GM12875 (cell line): ENCODE data around the gene SAFB.
A peak's percentile ranks its signal among the peaks of the same experiment; 100 is the strongest.

Experiments used
- H3K4me3 ChIP-seq: one replicate; pipeline ENCODE4 v1.5.1; 2011; ENCODE audit warnings: low read depth, low read length, control low read depth
- CTCF ChIP-seq: IDR thresholded peaks from 2 replicates; pipeline ENCODE4 v1.5.1; 2011; ENCODE audit warnings: low read depth, mild to moderate bottlenecking, control low read depth, inconsistent platforms, low read length, moderate library complexity, borderline replicate concordance; ENCODE audit not compliant: insufficient read depth

The SAFB gene

GRCh38 chr19:5622465-5623396 lies at the start of gene SAFB, which contains the start of gene SAFB2:
Gene SAFB, plus strand, starts transcription at chr19:5623083. Its CDS starts 123 bp downstream, at chr19:5623206.
Gene SAFB2, minus strand, starts transcription at chr19:5622776. Its CDS starts 61 bp downstream, at chr19:5622715.
- no peak for TF ChIP-seq CTCF
- H3K4me3 ChIP-seq = peak within 1 kb of the TSS; percentile 96

- no peak overlapping the region for H3K4me3 ChIP-seq
- no peak for TF ChIP-seq CTCF
Measured at GRCh38 chr19:5575590-5575989, 47.3 kb upstream of the SAFB start.

GRCh38 chr19:5578097-5578846 lies 44.6 kb upstream of the SAFB start:
- no peak overlapping the region for H3K4me3 ChIP-seq
- peak; percentile 99 for TF ChIP-seq CTCF

GRCh38 chr19:5579286-5579685 lies 43.6 kb upstream of the SAFB start:
- no peak overlapping the region for H3K4me3 ChIP-seq
- no peak for TF ChIP-seq CTCF

GRCh38 chr19:5579697-5580096 lies 43.2 kb upstream of the SAFB start:
- H3K4me3 ChIP-seq = no peak overlapping the region
- TF ChIP-seq CTCF = no peak

- TF ChIP-seq CTCF = no peak
- H3K4me3 ChIP-seq = no peak overlapping the region
Measured at GRCh38 chr19:5580161-5580571, 42.7 kb upstream of the SAFB start.
